Left forelimb (tissue), 1 donor: ENCODE results near the gene NEAT1.

Experiments used
- DNase-seq: peaks from one replicate; pipeline ENCODE4 v3.0.0-alpha.2; 2018; ENCODE audit warnings: low spot score

The NEAT1 gene

DNA sequence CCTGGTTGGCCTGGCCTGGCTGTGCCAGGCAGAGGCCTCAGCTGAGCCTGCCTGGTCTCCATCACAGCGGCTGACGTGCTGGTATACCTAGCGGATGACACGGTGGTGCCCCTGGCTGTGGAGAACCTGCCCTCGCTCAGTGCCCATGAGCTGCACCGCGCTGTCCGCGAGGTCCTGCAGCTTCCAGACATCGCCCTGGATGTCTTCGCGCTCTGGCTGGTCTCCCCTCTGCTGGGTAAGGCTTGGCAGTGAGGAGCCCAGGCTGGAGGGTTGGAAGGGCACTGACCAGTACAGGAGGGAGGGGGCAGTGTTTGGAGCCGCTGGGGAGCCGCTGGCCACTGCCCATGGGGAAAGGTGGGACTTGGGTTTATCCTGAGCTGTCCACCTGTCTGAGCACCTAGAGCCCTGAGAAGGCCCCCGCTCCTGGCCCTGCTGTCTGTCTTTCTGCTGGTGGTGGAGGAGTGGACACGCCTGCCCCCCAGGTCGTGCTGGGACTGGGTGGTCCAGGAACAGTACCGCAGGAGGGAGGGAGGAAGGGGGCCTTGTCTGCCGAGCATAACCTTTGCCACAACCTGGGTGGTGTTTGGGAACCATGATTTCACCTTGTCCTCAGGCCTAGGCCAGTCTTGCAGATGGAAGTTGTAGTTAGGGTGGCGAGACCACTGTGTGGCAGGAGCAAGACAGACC, 33.2 kb upstream of the NEAT1 start:
- DNase-seq = no peak

- DNase-seq = no peak
Measured at GRCh38 chr11:65390099-65390941, 32.3 kb upstream of the NEAT1 start.

GRCh38 chr11:65390996-65391395, 31.6 kb upstream of the NEAT1 start:
- DNase-seq = no peak

DNA sequence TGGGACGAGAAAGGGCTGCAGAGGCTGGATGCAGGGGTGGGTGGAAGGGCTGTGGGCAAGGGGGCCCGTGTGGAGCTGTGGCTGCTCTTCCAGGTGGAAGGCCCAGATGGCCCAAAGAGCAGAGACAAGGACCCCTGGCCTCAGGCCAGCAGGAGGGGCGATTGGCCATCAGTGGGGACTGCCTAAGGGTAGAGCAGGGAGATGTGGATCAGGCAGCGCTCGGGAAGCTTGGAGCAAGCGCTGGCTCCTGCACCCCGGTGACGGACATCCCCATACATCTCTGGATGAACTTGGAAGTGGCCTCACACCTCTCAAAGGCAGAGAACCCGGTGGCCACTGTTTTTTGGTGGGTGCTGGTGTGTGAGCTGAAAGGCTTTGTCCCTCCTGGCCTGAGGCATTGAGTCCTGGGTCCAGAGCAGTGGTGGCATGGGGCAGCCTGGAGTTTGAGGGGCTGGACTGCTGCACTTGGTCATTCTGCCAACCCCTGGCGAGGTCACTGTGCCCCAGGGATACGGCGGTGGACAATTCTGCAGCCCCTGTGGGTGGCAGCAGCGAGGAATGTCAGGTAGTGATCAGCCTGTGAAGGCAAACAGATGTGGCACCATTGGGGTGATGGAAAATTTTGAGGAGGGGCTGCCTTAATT, 30.3 kb upstream of the NEAT1 start:
- no peak for DNase-seq

GRCh38 chr11:65392899-65393298, 29.7 kb upstream of the NEAT1 start:
- no peak for DNase-seq

DNA sequence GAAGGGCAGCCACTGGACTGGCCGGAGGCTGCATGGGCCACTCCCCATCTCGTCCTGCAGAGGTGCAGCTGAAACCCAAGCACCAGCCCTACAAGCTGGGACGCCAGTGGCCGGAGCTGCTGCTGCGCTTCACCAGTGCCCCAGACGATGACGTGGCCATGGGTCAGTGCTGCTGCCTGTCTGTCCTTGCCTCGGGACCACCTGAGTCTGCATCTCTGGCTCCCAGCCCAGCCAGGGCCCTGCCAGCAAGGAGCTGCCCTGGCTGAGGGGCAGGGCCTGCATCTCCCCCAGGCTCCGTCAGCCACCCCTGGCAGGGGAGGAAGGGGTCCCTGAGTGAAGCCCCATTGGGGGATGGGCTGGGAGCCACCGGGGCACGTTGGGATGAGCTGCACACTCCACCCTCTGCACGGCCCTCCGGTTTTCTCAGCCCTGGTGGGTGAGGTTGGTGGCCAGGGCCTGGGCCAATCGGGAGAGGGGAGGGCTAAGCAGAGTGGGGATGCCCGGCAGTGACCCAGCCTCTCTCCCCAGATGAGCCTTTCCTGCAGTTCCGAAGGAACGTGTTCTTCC, 29.0 kb upstream of the NEAT1 start:
- no peak for DNase-seq

- DNase-seq = no peak
Measured at GRCh38 chr11:65394125-65394536, 28.5 kb upstream of the NEAT1 start.

DNA sequence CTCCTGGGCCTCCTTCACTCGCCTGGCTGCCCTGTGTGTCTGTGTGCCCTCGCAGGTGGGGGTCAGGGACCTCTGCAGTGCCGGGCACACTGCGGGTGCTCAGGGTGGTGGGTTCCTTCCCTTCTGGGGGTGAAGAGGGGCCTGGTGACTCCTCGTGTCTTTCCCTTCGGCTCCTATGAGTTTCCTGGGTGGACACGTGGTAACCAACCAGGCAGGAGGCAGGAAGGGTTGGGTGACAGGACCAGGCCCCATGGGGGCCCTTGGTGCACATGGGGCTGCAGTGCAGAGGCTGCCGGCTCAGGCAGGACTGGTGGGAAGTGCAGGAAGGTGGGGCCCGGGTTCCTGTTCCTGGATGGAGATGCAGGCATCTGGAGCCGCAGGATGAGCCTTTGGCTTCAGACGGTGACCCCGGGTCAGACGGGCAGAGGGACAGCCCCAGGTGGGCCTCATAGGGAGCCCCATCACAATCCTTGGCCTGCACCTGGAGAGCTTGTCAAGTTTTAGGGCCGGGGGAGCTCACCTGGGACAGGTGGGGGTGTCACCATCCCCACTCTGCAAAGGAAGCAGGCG, 26.6 kb upstream of the NEAT1 start:
- DNase-seq = no peak

GRCh38 chr11:65396769-65397745, 25.5 kb upstream of the NEAT1 start:
- DNase-seq = no peak

DNA sequence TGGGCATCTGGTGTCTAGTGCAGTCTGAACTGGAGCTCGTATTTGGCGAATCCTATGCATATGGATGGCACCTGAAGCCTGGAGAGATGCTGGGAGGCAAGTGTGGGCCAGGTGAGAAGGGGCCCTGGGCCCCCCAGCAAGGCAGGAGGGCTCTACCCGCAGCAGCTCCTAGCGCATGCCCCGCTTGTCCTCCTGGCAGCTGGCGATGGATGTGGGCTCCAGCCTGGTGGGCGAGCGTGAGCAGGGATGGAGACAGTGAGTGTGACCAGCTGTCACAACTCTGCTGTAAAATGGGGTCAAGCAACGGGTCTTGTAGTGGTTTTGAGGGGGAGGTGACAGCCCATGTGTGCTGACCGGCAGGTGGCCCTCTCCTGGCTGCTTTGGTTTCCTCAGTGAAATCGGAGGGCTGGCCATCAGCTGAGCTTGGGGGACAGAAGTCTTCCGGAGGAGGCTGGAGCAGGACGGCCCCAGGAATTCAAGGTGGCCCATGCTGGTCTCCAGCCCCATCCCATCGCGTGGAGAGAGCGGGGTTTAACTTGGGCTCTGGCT, 24.2 kb upstream of the NEAT1 start:
- DNase-seq = no peak

- no peak for DNase-seq
Measured at GRCh38 chr11:65399249-65399648, 23.3 kb upstream of the NEAT1 start.

- DNase-seq = no peak
Measured at GRCh38 chr11:65399845-65400244, 22.8 kb upstream of the NEAT1 start.

GRCh38 chr11:65400307-65401072, 22.1 kb upstream of the NEAT1 start:
- DNase-seq = no peak

GRCh38 chr11:65401073-65401802, 21.4 kb upstream of the NEAT1 start:
- DNase-seq = no peak

DNA sequence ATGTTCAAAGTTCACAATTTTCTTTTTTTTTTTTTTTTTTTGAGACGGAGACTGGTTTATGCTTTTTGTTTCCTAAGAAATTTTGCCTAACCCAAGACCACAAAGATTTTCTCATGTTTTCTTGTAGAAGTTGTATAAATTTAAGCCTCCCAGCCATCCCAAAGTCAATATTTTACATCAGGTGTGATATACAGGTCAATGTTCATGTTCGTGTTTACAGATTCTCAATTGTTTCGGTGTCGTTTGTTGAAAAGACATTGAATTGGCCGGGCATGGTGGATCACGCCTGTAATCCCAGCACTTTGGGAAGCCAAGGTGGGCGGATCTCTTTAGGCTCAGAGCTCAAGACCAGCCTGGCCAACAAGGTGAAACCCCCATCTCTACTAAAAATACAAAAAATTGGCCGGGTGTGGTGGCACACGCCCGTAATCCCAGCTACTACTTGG, 20.8 kb upstream of the NEAT1 start:
- no peak for DNase-seq

DNA sequence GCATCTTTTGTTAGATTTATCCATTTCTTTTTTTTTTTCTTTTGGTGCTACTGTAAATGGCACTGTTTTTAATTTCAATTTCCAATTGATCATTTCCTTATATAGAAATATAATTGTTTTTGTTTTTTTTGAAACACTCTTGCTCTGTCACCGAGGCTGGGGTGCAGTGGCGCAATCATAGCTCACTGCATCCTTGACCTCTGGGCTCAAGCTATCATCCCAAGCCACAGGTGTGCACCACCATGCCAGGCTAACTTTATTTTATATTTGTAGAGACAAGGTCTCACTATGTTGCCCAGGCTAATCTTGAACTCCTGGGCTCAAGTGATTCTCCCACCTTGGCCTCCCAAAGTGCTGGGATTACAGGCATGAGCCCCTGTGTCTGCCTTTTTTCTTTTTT, 19.8 kb upstream of the NEAT1 start:
- no peak for DNase-seq

GRCh38 chr11:65403607-65404121, 18.9 kb upstream of the NEAT1 start:
- DNase-seq = no peak

GRCh38 chr11:65404210-65404609, 18.4 kb upstream of the NEAT1 start:
- DNase-seq = no peak
